ES-I3 (cell line): Measurements from ENCODE around the gene RBM47.

ENCODE experiments used
- H3K36me3 ChIP-seq: 2 replicates; pipeline ENCODE4 v1.6.1; 2013; ENCODE audit warnings: mild to moderate bottlenecking, low read length, control low read depth, moderate library complexity; ENCODE audit not compliant: insufficient read depth
- H3K4me1 ChIP-seq: 2 replicates; pipeline ENCODE4 v1.6.1; 2013; ENCODE audit warnings: mild to moderate bottlenecking, control low read depth, low read length; ENCODE audit not compliant: insufficient read depth
- H3K9ac ChIP-seq: 2 replicates; pipeline ENCODE4 v1.6.1; 2013; ENCODE audit warnings: low read depth, mild to moderate bottlenecking, low read length, moderate library complexity
- H3K9me3 ChIP-seq: 2 replicates; pipeline ENCODE4 v1.6.1; 2013; ENCODE audit warnings: mild to moderate bottlenecking, low read length, moderate library complexity; ENCODE audit not compliant: control insufficient read depth, insufficient read depth

RBM47 gene

GRCh38 chr4:40629401-40630334 lies at the start of gene RBM47:
Gene RBM47 (minus strand): TSS chr4:40629864. CDS start chr4:40438893, 190,971 bp downstream.
- Histone ChIP-seq H3K36me3 (peaks cover 3% of the 10 kb centered on the region; the same call in 1 of the 2 replicates), H3K9me3 (no peaks in the 10 kb centered on the region), H3K9ac (peak within 1 kb of the TSS; percentile 94), H3K4me1 (peaks cover 33% of the 10 kb centered on the region)

DNA sequence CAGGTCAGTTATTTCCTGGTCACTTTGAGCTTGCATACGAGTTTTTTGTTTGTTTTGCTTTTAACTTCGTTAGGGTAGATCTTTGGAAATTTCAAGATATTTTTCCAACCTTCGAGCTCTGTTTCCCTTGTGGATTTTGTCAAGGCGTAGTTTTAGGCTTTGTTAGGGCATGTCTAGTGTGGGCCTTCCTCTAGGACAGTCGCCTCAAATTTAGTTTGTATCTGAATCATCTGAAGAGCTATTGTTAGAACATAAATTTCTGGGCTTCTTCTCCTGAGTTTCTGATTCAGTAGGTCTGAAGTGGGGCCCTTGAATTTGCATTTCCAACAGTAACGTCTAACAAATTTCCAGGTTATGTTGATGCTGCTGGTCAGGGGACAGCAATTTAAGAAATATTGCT lies 48.8 kb upstream of the RBM47 start:
- H3K4me1 ChIP-seq: peaks cover 4% of the 10 kb centered on the region
- no peak overlapping the region for H3K9ac ChIP-seq
- no peaks in the 10 kb centered on the region for H3K9me3 ChIP-seq
- no peaks in the 10 kb centered on the region for H3K36me3 ChIP-seq

DNA sequence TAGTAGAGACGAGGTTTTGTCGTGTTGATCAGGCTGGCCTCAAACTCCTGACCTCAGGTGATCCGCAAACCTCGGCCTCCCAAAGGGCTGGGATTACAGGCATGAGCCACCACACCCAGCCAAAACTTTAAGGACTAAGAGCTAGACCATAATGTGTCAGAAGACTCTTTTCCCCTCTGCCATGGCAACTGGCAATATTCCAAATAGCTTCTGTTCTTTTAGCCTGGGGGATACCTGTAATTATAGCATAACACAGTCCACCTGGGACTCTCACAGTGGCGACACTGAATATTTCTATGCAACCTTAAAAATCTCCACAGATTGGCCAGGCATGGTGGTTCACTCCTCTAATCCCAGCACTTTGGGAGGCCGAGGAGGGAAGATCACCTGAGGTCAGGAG lies 45.5 kb upstream of the RBM47 start:
- Histone ChIP-seq H3K36me3 (no peaks in the 10 kb centered on the region), H3K4me1 (peaks cover 18% of the 10 kb centered on the region), H3K9me3 (no peaks in the 10 kb centered on the region), H3K9ac (no peak overlapping the region)

- Histone ChIP-seq H3K36me3 (no peaks in the 10 kb centered on the region), H3K9ac (peak overlapping the region; percentile 41), H3K4me1 (peaks cover 18% of the 10 kb centered on the region), H3K9me3 (no peaks in the 10 kb centered on the region)
Measured at GRCh38 chr4:40672528-40673522, 43.2 kb upstream of the RBM47 start.

DNA sequence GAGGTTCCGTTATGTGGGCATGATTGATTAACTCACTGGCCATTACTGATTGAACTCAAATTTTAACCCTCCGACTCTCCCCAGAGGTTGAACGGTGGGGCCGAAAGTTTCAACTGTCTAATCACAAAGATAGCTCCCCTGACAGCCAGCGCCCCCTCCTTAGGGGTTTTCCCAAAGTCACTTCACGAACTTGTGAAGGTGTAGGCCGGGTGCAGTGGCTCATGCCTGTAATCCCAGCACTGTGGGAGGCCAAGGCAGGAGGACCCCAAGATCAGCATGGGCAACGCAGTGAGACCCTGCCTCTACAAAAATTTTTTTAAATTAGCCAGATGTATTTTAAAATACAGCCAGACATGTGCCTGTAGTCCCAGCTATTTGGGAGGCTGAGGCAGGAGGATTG lies 39.8 kb upstream of the RBM47 start:
- Histone ChIP-seq H3K4me1 (peaks cover 18% of the 10 kb centered on the region), H3K36me3 (no peaks in the 10 kb centered on the region), H3K9ac (no peak overlapping the region), H3K9me3 (no peaks in the 10 kb centered on the region)

GRCh38 chr4:40665842-40666241 lies 36.2 kb upstream of the RBM47 start:
- no peaks in the 10 kb centered on the region for H3K9me3 ChIP-seq
- no peak overlapping the region for H3K9ac ChIP-seq
- H3K36me3 ChIP-seq: no peaks in the 10 kb centered on the region
- peaks cover 28% of the 10 kb centered on the region for H3K4me1 ChIP-seq

DNA sequence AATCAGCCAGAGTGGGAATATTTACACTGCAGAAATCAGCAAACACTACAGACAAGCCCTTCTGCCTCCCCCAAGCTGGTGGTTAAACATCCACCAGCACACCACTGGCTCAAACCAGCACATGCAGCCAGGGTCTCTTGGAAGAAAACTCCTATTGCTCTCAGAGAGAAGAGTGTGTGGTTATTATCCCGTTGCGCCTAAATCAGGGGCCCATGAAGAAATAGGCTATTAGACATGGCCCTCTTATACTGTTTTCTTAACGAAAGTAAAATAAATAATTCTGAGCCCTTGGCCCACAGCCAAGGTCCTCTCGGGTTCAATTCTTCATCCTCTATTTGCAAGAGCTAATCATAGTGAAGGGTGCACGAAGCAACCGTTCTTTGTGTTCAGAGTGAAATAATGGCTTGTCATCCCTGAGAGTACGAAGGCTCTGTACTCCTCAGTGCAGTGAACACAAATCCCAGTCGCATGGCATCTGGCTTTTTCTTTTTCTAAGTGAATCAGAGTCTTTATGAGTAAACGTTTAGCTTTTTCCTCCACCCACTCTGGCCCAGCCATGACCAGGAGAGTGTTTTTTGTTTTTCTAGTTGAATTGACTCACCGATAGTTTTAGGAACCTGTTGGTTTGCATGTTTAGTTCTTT lies 33.4 kb upstream of the RBM47 start:
- Histone ChIP-seq H3K9ac (no peak overlapping the region), H3K36me3 (no peaks in the 10 kb centered on the region), H3K4me1 (peaks cover 23% of the 10 kb centered on the region), H3K9me3 (no peaks in the 10 kb centered on the region)

- H3K9me3 ChIP-seq: no peaks in the 10 kb centered on the region
- peaks cover 23% of the 10 kb centered on the region for H3K4me1 ChIP-seq
- no peak overlapping the region for H3K9ac ChIP-seq
- H3K36me3 ChIP-seq: no peaks in the 10 kb centered on the region
Measured at GRCh38 chr4:40661803-40662202, 32.1 kb upstream of the RBM47 start.

DNA sequence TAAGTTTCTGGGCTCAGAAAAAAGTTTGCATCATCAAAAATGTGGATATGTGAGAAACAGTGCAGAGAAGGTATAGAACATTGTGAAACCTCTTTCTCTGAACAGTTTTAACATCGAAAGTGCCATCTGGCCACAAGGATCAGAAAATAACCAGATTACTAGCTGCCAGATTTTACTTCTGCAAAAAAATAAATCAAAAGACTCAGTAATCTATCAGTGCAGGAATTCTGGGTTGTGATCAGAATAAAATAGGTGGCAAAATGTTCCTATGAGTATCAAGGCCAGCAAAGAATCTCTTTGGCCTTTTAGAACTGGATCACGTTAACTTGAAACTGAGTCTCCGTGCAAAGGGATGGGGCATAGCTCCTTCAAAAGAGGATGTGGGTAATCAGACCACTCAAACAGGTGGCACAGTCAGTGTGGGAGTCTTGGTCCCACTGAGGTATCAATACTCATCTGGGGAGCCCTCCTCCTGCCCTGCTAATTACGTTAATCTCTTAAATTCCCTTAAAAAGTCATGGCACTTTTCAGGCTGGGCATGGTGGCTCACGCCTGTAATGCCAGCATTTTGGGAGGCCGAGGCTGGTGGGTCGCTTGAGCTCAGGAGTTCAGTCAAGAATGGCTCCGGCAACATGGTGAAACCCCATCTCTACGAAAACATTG lies 26.7 kb upstream of the RBM47 start:
- Histone ChIP-seq H3K4me1 (peaks cover 10% of the 10 kb centered on the region), H3K9me3 (no peaks in the 10 kb centered on the region), H3K36me3 (no peaks in the 10 kb centered on the region), H3K9ac (no peak overlapping the region)

GRCh38 chr4:40651280-40651679 lies 21.6 kb upstream of the RBM47 start:
- Histone ChIP-seq H3K36me3 (no peaks in the 10 kb centered on the region), H3K4me1 (peaks cover 26% of the 10 kb centered on the region), H3K9me3 (no peaks in the 10 kb centered on the region)

GRCh38 chr4:40649321-40649720 lies 19.7 kb upstream of the RBM47 start:
- peaks cover 26% of the 10 kb centered on the region for H3K4me1 ChIP-seq
- H3K9ac ChIP-seq: no peak overlapping the region
- no peaks in the 10 kb centered on the region for H3K36me3 ChIP-seq
- no peaks in the 10 kb centered on the region for H3K9me3 ChIP-seq

More at GRCh38 chr4:40651280-40651679, 21.6 kb upstream of the RBM47 start:
- no peak overlapping the region for H3K9ac ChIP-seq

GRCh38 chr4:40648742-40649281 lies 19.1 kb upstream of the RBM47 start:
- H3K9me3 ChIP-seq: no peaks in the 10 kb centered on the region
- no peak overlapping the region for H3K9ac ChIP-seq
- H3K36me3 ChIP-seq: no peaks in the 10 kb centered on the region
- H3K4me1 ChIP-seq: peaks cover 26% of the 10 kb centered on the region

DNA sequence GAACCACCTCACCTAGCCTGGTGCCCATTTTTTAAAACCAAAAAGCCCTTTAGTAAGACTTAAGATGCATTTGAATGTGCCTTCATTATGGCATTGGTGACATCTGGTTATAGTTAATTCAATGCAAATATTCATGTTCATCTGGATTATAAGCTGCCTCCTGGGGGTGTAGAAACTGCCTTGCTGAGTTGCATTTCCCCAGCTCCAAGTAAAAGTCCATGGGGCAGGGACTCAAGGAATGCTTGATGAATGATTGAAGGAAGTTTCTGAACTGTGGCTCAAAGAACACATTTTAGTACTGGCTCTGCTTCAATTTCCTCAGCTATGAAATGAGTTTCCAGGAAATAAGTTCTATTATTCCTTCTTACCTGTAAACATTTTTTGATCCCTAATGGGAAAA lies 18.5 kb upstream of the RBM47 start:
- Histone ChIP-seq H3K9me3 (no peaks in the 10 kb centered on the region), H3K9ac (no peak overlapping the region), H3K36me3 (no peaks in the 10 kb centered on the region), H3K4me1 (peaks cover 23% of the 10 kb centered on the region)
